HCT116 (cell line): ENCODE measurements around the gene CCDC88C. TPM values are rescaled to one million over a fixed set of nuclear protein-coding genes. Genes with fewer than 3 reads are reported as not detected.

Source experiments
- ATAC-seq: fragments of 200-7000 bp; cut with Tn5 transposase; 2 replicates; pipeline ENCODE4 v1.9.1; 2020; ENCODE audit warnings: mild to moderate bottlenecking, moderate library complexity
- BruUV-seq: library from RNA; stranded (reverse); fragments of 400-500 nt; replicated peaks from 2 replicates; lab custom pipeline; 2021; lab: Mats Ljungman, UMichigan
- CTCF ChIA-PET: fragments of 300-600 bp; sonication (Branson Sonifier 250); formaldehyde crosslinking; loops from one replicate; lab custom pipeline; 2021; ENCODE audit warnings: antibody characterized with exemption; lab: Charles Lee
- POLR2A ChIA-PET: fragments of 300-600, 350-600 bp; sonication (Branson Sonifier 250); formaldehyde crosslinking; loops from one replicate; lab custom pipeline; 2021; ENCODE audit warnings: antibody characterized with exemption; lab: Charles Lee
- RAD21 ChIA-PET, 2 experiments: fragments of 300-600 bp; sonication (Branson Sonifier 250); formaldehyde crosslinking; loops; one replicate each; lab custom pipeline; 2023; ENCODE audit warnings: low total read pairs in 2 of 2; ENCODE audit not compliant: uncharacterized antibody in 2 of 2, unreplicated experiment in 2 of 2, low non-redundant PET in 1 of 2; lab: Charles Lee
- DNase-seq: peaks from one replicate; pipeline ENCODE4 v3.0.0-alpha.2; 2010; ENCODE audit warnings: low read depth, low spot score
- H2AFZ ChIP-seq: fragments of 200-600 bp; shearing (Covaris generic), sonication (generic); 2 replicates; pipeline ENCODE4 v1.6.1; 2017; ENCODE audit warnings: low read depth, mixed run types, mixed read lengths, antibody characterized with exemption, low read length; ENCODE audit not compliant: poor library complexity, severe bottlenecking
- H3K27ac ChIP-seq: 2 replicates; pipeline ENCODE4 v1.5.1; 2012; ENCODE audit warnings: low read depth, low read length
- H3K27me3 ChIP-seq: fragments of 200-600 bp; sonication (generic); 2 replicates; pipeline ENCODE4 v1.6.1; 2016; ENCODE audit warnings: mixed run types, low read length, mixed read lengths; ENCODE audit not compliant: insufficient read depth
- H3K36me3 ChIP-seq, 2 experiments: fragments of 200-500 bp in 1 of 2; fragments of 200-600 bp in 1 of 2; sonication (Bioruptor generic) in 1 of 2; sonication (generic) in 1 of 2; 2 replicates each; pipeline versions ENCODE4 v1.5.1 to v1.6.1; 2014 to 2016; ENCODE audit warnings: low read length in 2 of 2, inconsistent platforms in 1 of 2, mixed read lengths in 1 of 2, mixed run types in 1 of 2; ENCODE audit not compliant: insufficient read depth in 2 of 2, control insufficient read depth in 1 of 2
- H3K4me1 ChIP-seq, 2 experiments: fragments of 200-600 bp in 1 of 2; sonication (generic) in 1 of 2; 2 replicates each; pipeline versions ENCODE4 v1.5.1 to v1.6.1; 2012 to 2017; ENCODE audit warnings: low read length in 2 of 2, inconsistent platforms in 1 of 2, mild to moderate bottlenecking in 1 of 2, mixed read lengths in 1 of 2, mixed run types in 1 of 2, moderate library complexity in 1 of 2; ENCODE audit not compliant: insufficient read depth in 2 of 2, control insufficient read depth in 1 of 2
- H3K4me2 ChIP-seq: fragments of 200-600 bp; sonication (generic); 2 replicates; pipeline ENCODE4 v1.6.1; 2017; ENCODE audit warnings: mixed run types, low read length, mixed read lengths
- H3K4me3 ChIP-seq, 2 experiments: fragments of 200-600 bp in 1 of 2; sonication (generic) in 1 of 2; replicated peaks in 1 of 2; 2 replicates each; pipeline ENCODE4 v1.5.1; 2011 to 2016; ENCODE audit warnings: low read length in 2 of 2, control low read depth in 1 of 2, low read depth in 1 of 2, mild to moderate bottlenecking in 1 of 2, mixed read lengths in 1 of 2, mixed run types in 1 of 2
- H3K79me2 ChIP-seq: fragments of 200-600 bp; sonication (generic); 2 replicates; pipeline ENCODE4 v1.6.1; 2017; ENCODE audit warnings: mild to moderate bottlenecking, mixed run types, low read length, moderate library complexity, mixed read lengths; ENCODE audit not compliant: insufficient read depth
- H3K9ac ChIP-seq: fragments of 200-600 bp; sonication (generic); 2 replicates; pipeline ENCODE4 v1.6.1; 2016; ENCODE audit warnings: low read length, mixed read lengths
- H3K9me2 ChIP-seq: fragments of 200-600 bp; sonication (generic), shearing (Covaris generic); 2 replicates; pipeline ENCODE4 v1.6.1; 2017; ENCODE audit warnings: mixed run types, mild to moderate bottlenecking, moderate library complexity; ENCODE audit not compliant: insufficient read depth
- H3K9me3 ChIP-seq, 2 experiments: fragments of 200-500 bp in 1 of 2; fragments of 200-600 bp in 1 of 2; sonication (Bioruptor generic) in 1 of 2; sonication (generic) in 1 of 2; 2 replicates each; pipeline ENCODE4 v1.6.1; 2014 to 2017; ENCODE audit warnings: low read length in 2 of 2, mixed read lengths in 2 of 2, inconsistent platforms in 1 of 2, low read depth in 1 of 2, mild to moderate bottlenecking in 1 of 2, mixed run types in 1 of 2, moderate library complexity in 1 of 2; ENCODE audit not compliant: control insufficient read depth in 1 of 2, insufficient read depth in 1 of 2
- H4K20me1 ChIP-seq: fragments of 200-600 bp; sonication (generic), shearing (Covaris generic); 2 replicates; pipeline ENCODE4 v1.6.1; 2017; ENCODE audit warnings: mixed run types, mild to moderate bottlenecking, moderate library complexity; ENCODE audit not compliant: insufficient read depth
- CEBPB ChIP-seq: IDR thresholded peaks from 2 replicates; pipeline ENCODE4 v1.6.1; 2012; ENCODE audit warnings: low read depth
- ELF1 ChIP-seq: IDR thresholded peaks from 2 replicates; pipeline ENCODE4 v1.6.1; 2012; ENCODE audit warnings: low read depth, borderline replicate concordance
- EZH2 ChIP-seq: fragments of 200-600 bp; sonication (generic); IDR thresholded peaks from 2 replicates; pipeline ENCODE4 v1.6.1; 2017; ENCODE audit warnings: antibody characterized with exemption, mixed run types
- EZH2phosphoT487 ChIP-seq: fragments of 200-600 bp; IDR thresholded peaks from 2 replicates; pipeline ENCODE4 v1.6.1; 2018; ENCODE audit warnings: antibody characterized with exemption, borderline replicate concordance
- FOSL1 ChIP-seq: IDR thresholded peaks from 2 replicates; pipeline ENCODE4 v1.6.1; 2012; ENCODE audit warnings: low read depth
- POLR2A ChIP-seq: IDR thresholded peaks from 2 replicates; pipeline ENCODE4 v1.7.0; 2011; ENCODE audit warnings: borderline replicate concordance; ENCODE audit not compliant: insufficient read depth, insufficient read length; ENCODE audit errors: extremely low read depth
- RAD21 ChIP-seq: IDR thresholded peaks from 2 replicates; pipeline ENCODE4 v1.6.1; 2012; ENCODE audit warnings: low read depth, mild to moderate bottlenecking
- SIN3A ChIP-seq: IDR thresholded peaks from 2 replicates; pipeline ENCODE4 v1.6.1; 2012; ENCODE audit warnings: low read depth
- SP1 ChIP-seq: IDR thresholded peaks from 2 replicates; pipeline ENCODE4 v1.6.1; 2012; ENCODE audit warnings: low read depth
- SRF ChIP-seq: IDR thresholded peaks from 2 replicates; pipeline ENCODE4 v1.6.1; 2012; ENCODE audit warnings: low read depth
- TCF7L2 ChIP-seq: IDR thresholded peaks from 2 replicates; pipeline ENCODE4 v1.7.0; 2011; ENCODE audit warnings: borderline replicate concordance, inconsistent platforms; ENCODE audit not compliant: insufficient read depth, insufficient read length; ENCODE audit errors: extremely low read depth
- ZFX ChIP-seq: fragments of 450-650 bp; IDR thresholded peaks from 2 replicates; pipeline ENCODE4 v1.6.1; 2017
- ZNF274 ChIP-seq: fragments of 200-500 bp; sonication (Bioruptor generic); IDR thresholded peaks from 2 replicates; pipeline ENCODE4 v1.6.1; 2014; ENCODE audit warnings: mild to moderate bottlenecking, low read depth, low read length, inconsistent platforms
- intact Hi-C: fragments of 100-400 bp; cut with micrococcal nuclease; formaldehyde crosslinking; loops from 2 replicates; pipeline ENCODE4 v1.10.0; 2022
- total RNA-seq: library from RNA; stranded (reverse); gene quantifications from one replicate; pipeline ENCODE4 v1.2.1, GENCODE V29; 2021; ENCODE audit not compliant: unreplicated experiment
- TF ChIP-seq, protein P1 (sequence below), 3 experiments: fragments of 200-600 bp in 1 of 3; sonication (generic) in 1 of 3; IDR thresholded peaks in 2 of 3; conservative IDR thresholded peaks in 1 of 3; 2 replicates each; pipeline ENCODE4 v1.5.1; 2012 to 2017; ENCODE audit warnings: low read depth in 2 of 3, low read length in 2 of 3, antibody characterized with exemption in 1 of 3, borderline replicate concordance in 1 of 3, control low read depth in 1 of 3, mild to moderate bottlenecking in 1 of 3, mixed read lengths in 1 of 3, mixed run types in 1 of 3, moderate library complexity in 1 of 3; ENCODE audit not compliant: insufficient read depth in 1 of 3
- TF ChIP-seq, protein P2 (sequence below): IDR thresholded peaks from 2 replicates; pipeline ENCODE4 v1.6.1; 2012
- TF ChIP-seq, protein P3 (sequence below): IDR thresholded peaks from 2 replicates; pipeline ENCODE4 v1.6.1; 2012; ENCODE audit warnings: low read depth

The CCDC88C gene
- total RNA-seq, 1 experiment from 2014 or later, result 20.8 TPM

DNA sequence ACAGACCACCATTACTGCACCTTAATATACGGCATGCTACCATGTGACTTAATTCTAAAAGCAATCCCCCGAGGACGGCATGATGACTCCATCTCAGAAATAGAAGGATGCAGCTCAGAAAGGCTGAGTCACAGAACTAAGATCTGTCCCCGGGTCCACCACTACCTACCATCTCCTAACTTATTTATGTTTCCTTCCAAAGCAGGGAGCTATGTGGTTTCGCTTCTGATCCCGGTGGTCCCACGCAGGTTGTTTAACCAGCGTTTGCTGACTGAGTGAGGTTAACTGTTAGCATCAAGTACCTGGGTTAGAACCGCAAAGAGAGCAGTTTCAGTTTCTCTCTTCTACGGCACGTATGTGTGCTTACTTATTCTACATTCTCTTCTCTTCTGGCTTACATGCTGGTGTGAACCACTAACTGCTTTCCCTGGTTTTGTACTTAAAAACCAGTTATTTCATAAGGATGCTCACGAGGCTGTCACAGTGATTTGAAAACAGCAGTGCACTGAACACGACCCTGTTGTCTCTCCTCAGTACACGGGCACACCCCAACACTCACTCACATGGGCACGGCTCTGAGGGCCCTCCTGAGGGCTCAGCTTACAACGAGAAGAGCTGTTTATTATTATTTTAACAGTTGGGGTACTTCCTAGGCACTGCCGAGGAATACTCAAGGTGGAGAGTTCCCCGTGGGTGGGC lies 66.7 kb downstream of the CCDC88C start:
- TF ChIP-seq CEBPB, result no peak
- TF ChIP-seq, protein P1, sequence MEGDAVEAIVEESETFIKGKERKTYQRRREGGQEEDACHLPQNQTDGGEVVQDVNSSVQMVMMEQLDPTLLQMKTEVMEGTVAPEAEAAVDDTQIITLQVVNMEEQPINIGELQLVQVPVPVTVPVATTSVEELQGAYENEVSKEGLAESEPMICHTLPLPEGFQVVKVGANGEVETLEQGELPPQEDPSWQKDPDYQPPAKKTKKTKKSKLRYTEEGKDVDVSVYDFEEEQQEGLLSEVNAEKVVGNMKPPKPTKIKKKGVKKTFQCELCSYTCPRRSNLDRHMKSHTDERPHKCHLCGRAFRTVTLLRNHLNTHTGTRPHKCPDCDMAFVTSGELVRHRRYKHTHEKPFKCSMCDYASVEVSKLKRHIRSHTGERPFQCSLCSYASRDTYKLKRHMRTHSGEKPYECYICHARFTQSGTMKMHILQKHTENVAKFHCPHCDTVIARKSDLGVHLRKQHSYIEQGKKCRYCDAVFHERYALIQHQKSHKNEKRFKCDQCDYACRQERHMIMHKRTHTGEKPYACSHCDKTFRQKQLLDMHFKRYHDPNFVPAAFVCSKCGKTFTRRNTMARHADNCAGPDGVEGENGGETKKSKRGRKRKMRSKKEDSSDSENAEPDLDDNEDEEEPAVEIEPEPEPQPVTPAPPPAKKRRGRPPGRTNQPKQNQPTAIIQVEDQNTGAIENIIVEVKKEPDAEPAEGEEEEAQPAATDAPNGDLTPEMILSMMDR (IDR thresholded peaks at IDR 0.05 in 2 of 3, conservative IDR thresholded peaks at IDR 0.05 in 1 of 3; ENCODE audit: borderline replicate concordance in 1 of 3, insufficient read depth in 1 of 3, low read depth in 2 of 3, low read length in 2 of 3), result no peak
- TF ChIP-seq EZH2phosphoT487, result no peak
- no peak for TF ChIP-seq EZH2
- TF ChIP-seq ZFX, result no peak
- TF ChIP-seq, all 23 proteins: peak for 0
- Histone ChIP-seq H4K20me1 (no peaks in the 10 kb centered on the region), H2AFZ (no peak overlapping the region), H3K9me3 (no peaks in the 10 kb centered on the region), H3K4me2 (no peak overlapping the region), H3K27me3 (no peaks in the 10 kb centered on the region), H3K27ac (no peak overlapping the region), H3K9me2 (no peaks in the 10 kb centered on the region), H3K79me2 (peaks cover 3% of the 10 kb centered on the region; the same call in 1 of the 2 replicates), H3K9ac (no peak overlapping the region), H3K36me3 (no peaks in the 10 kb centered on the region), H3K4me1 (no peaks in the 10 kb centered on the region), H3K4me3 (no peak overlapping the region)
- ChIA-PET POLR2A (no interaction called here), RAD21 (no interaction called here), CTCF (no interaction called here)
- intact Hi-C loops, result no loop called here
- ATAC-seq (no peak), DNase-seq (no peak)
- BruUV-seq, result no TSS peak

DNA sequence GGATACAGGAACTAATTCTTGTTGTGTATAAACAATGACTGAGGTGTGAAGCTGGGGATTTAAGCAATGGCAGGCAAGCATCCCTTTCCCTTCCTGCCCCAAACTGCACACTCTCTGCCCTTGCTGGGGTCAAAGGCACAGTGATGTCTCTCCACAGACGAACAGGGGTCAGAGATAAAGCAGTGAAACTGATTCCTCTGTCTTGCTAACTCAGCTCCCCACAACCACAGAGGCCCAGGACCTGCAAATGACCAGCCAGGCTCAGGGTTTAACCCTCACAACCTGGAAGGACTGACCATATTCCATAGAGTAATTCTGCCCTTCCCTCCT lies 67.2 kb downstream of the CCDC88C start:
- Histone ChIP-seq H3K9me2 (no peaks in the 10 kb centered on the region), H3K4me1 (no peaks in the 10 kb centered on the region), H3K36me3 (no peaks in the 10 kb centered on the region), H3K27me3 (no peaks in the 10 kb centered on the region), H3K27ac (no peak overlapping the region), H3K9me3 (no peaks in the 10 kb centered on the region), H3K9ac (no peak overlapping the region), H2AFZ (no peak overlapping the region), H3K4me2 (no peak overlapping the region), H3K4me3 (no peak overlapping the region), H3K79me2 (peaks cover 3% of the 10 kb centered on the region; the same call in 1 of the 2 replicates), H4K20me1 (no peaks in the 10 kb centered on the region)
- ATAC-seq (no peak), DNase-seq (no peak)
- RAD21 ChIA-PET, result no interaction called here
- CTCF ChIA-PET, result no interaction called here
- POLR2A ChIA-PET, result no interaction called here
- BruUV-seq, result no TSS peak
- intact Hi-C loops, result no loop called here
- TF ChIP-seq POLR2A (no peak), CEBPB (no peak), SIN3A (no peak), ELF1 (no peak), RAD21 (no peak), SP1 (no peak), TCF7L2 (no peak), FOSL1 (no peak), SRF (no peak), ZNF274 (no peak)
- TF ChIP-seq, protein P2, sequence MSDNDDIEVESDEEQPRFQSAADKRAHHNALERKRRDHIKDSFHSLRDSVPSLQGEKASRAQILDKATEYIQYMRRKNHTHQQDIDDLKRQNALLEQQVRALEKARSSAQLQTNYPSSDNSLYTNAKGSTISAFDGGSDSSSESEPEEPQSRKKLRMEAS, result no peak
- TF ChIP-seq, protein P3, sequence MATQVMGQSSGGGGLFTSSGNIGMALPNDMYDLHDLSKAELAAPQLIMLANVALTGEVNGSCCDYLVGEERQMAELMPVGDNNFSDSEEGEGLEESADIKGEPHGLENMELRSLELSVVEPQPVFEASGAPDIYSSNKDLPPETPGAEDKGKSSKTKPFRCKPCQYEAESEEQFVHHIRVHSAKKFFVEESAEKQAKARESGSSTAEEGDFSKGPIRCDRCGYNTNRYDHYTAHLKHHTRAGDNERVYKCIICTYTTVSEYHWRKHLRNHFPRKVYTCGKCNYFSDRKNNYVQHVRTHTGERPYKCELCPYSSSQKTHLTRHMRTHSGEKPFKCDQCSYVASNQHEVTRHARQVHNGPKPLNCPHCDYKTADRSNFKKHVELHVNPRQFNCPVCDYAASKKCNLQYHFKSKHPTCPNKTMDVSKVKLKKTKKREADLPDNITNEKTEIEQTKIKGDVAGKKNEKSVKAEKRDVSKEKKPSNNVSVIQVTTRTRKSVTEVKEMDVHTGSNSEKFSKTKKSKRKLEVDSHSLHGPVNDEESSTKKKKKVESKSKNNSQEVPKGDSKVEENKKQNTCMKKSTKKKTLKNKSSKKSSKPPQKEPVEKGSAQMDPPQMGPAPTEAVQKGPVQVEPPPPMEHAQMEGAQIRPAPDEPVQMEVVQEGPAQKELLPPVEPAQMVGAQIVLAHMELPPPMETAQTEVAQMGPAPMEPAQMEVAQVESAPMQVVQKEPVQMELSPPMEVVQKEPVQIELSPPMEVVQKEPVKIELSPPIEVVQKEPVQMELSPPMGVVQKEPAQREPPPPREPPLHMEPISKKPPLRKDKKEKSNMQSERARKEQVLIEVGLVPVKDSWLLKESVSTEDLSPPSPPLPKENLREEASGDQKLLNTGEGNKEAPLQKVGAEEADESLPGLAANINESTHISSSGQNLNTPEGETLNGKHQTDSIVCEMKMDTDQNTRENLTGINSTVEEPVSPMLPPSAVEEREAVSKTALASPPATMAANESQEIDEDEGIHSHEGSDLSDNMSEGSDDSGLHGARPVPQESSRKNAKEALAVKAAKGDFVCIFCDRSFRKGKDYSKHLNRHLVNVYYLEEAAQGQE, result no peak
